GM23248 (cell line): ENCODE results near the gene WDR45. TPM values are rescaled to one million over a fixed set of nuclear protein-coding genes. Genes with fewer than 3 reads are reported as not detected.

ENCODE experiments used
- DNase-seq: peaks from one replicate; pipeline ENCODE4 v3.0.0-alpha.2; 2015
- H2AFZ ChIP-seq: fragments of 200-600 bp; sonication (generic); 2 replicates; pipeline ENCODE4 v1.6.1; 2016; ENCODE audit warnings: antibody characterized with exemption
- H3F3A ChIP-seq: fragments of 200-600 bp; sonication (generic); 2 replicates; pipeline ENCODE4 v1.6.1; 2016; ENCODE audit warnings: mild to moderate bottlenecking, antibody characterized with exemption, mixed run types; ENCODE audit not compliant: insufficient read depth
- H3K27ac ChIP-seq: fragments of 200-600 bp; sonication (generic); 2 replicates; pipeline ENCODE4 v1.5.1; 2016; ENCODE audit warnings: mild to moderate bottlenecking
- H3K27me3 ChIP-seq: fragments of 200-600 bp; sonication (generic); replicated peaks from 2 replicates; pipeline ENCODE4 v1.6.1; 2016; ENCODE audit warnings: mild to moderate bottlenecking; ENCODE audit not compliant: insufficient read depth
- H3K36me3 ChIP-seq: fragments of 200-600 bp; sonication (generic); 2 replicates; pipeline ENCODE4 v1.6.1; 2016; ENCODE audit warnings: low read depth, mild to moderate bottlenecking
- H3K4me1 ChIP-seq: fragments of 200-600 bp; sonication (generic); 2 replicates; pipeline ENCODE4 v1.6.1; 2016; ENCODE audit warnings: mild to moderate bottlenecking; ENCODE audit not compliant: insufficient read depth
- H3K4me2 ChIP-seq: fragments of 200-600 bp; sonication (generic); one replicate; pipeline ENCODE4 v1.6.1; 2016; ENCODE audit warnings: mild to moderate bottlenecking; ENCODE audit not compliant: unreplicated experiment
- H3K4me3 ChIP-seq: fragments of 200-600 bp; sonication (generic); 2 replicates; pipeline ENCODE4 v1.5.1; 2016; ENCODE audit warnings: mild to moderate bottlenecking
- H3K79me2 ChIP-seq: fragments of 200-600 bp; sonication (generic); 2 replicates; pipeline ENCODE4 v1.6.1; 2016; ENCODE audit warnings: mild to moderate bottlenecking; ENCODE audit not compliant: insufficient read depth
- H3K9ac ChIP-seq: fragments of 200-600 bp; sonication (generic); 2 replicates; pipeline ENCODE4 v1.6.1; 2016; ENCODE audit warnings: mild to moderate bottlenecking
- H3K9me2 ChIP-seq: fragments of 200-600 bp; sonication (generic); 2 replicates; pipeline ENCODE4 v1.6.1; 2016; ENCODE audit warnings: mixed run types, mild to moderate bottlenecking, moderate library complexity; ENCODE audit not compliant: insufficient read depth
- H3K9me3 ChIP-seq: fragments of 200-600 bp; sonication (generic); one replicate; pipeline ENCODE4 v1.6.1; 2017; ENCODE audit warnings: low read depth
- H4K20me1 ChIP-seq: fragments of 200-600 bp; sonication (generic); 2 replicates; pipeline ENCODE4 v1.6.0; 2016; ENCODE audit not compliant: insufficient read depth
- EZH2 ChIP-seq: fragments of 200-600 bp; sonication (generic); IDR thresholded peaks from 2 replicates; pipeline ENCODE4 v1.6.1; 2018; ENCODE audit warnings: antibody characterized with exemption, mild to moderate bottlenecking; ENCODE audit not compliant: insufficient read depth, poor library complexity, severe bottlenecking
- EZH2phosphoT487 ChIP-seq: fragments of 200-600 bp; sonication (generic); IDR thresholded peaks from 2 replicates; pipeline ENCODE4 v1.6.1; 2018; ENCODE audit warnings: antibody characterized with exemption, moderate library complexity, mild to moderate bottlenecking, low read depth; ENCODE audit not compliant: insufficient read depth
- WGBS, 2 experiments: methylation state at CpG; one replicate each; pipeline ENCODE4 v1.1.6; 2015 to 2017; ENCODE audit warnings: low lambda C conversion rate in 2 of 2, low coverage in 1 of 2; ENCODE audit errors: missing lambda C conversion rate in 2 of 2; 5-methylcytosine and 5-hydroxymethylcytosine counted together
- in situ Hi-C: fragments of 300-500 bp; cut with MboI; formaldehyde crosslinking; loops from 2 replicates; pipeline ENCODE4 v1.15.0; 2020
- polyA plus RNA-seq: library from polyadenylated mRNA; unstranded; fragments of >200 nt; fragmentation: Nextera tagmentation; extraction: Ambion mirVana; gene quantifications from 2 replicates; pipeline ENCODE4 v1.2.1, GENCODE V29; 2016
- total RNA-seq: library from RNA; depleted of rRNA; stranded (reverse); fragments of >200 nt; shearing (Covaris generic); gene quantifications from 2 replicates; pipeline ENCODE4 v1.2.3, GENCODE V29; 2014

Gene WDR45
- total and polyA plus RNA-seq, 2 experiments from 2014 or later = 78.5 to 103 TPM

DNA sequence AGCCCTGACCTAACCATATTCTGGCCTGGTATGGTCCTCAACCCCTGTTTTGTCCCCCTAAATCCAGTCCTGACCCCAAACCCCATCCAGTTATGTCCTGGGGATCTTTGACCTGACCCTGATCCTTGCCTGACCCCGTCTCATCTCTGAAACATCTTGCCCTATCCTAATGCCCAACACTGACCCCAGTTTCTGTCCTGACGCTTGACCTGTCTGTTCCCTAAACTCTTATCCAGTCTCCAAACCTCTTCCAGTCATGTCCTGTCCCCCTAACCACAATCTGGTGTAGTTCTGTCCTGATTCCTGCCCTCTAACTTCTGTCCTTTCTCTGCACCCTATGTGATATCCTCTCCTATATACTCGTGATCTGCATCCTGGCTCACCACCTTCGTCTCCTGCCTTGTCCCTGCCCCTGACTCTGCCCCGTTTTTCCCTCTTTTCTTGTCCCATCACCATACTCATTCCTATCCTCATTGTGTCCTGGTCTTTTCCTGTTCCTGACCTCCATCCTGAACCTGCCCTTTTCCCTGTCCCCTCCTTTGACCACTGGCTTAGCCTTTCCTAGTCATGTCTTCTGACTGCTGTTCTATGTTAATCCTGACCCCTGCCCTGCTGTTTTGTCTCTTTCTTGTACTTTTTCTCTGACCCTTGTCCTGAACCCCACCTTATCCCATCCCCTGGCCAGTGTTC, 25.5 kb downstream of the WDR45 start:
- Histone ChIP-seq H4K20me1 (no peaks in the 10 kb centered on the region), H3K27me3 (no peaks in the 10 kb centered on the region), H3K36me3 (no peaks in the 10 kb centered on the region), H3K4me2 (peak overlapping the region; percentile 48), H3K4me1 (no peaks in the 10 kb centered on the region), H3K9ac (peak overlapping the region; percentile 83), H3K9me3 (no peaks in the 10 kb centered on the region), H3K4me3 (peak overlapping the region; percentile 73), H3K79me2 (no peaks in the 10 kb centered on the region), H3K9me2 (no peaks in the 10 kb centered on the region), H3K27ac (no peak overlapping the region), H2AFZ (peak overlapping the region; percentile 68; the same call in 1 of the 2 replicates), H3F3A (no peaks in the 10 kb centered on the region)
- WGBS, 2 experiments = 60 to 75% methylated on average over 4 to 5 of the region's 5 CpGs
- no peak for DNase-seq
- in situ Hi-C loops = no loop called here
- TF ChIP-seq EZH2 (no peak), EZH2phosphoT487 (no peak)

- H3K4me1 ChIP-seq = no peaks in the 10 kb centered on the region
- no peaks in the 10 kb centered on the region for H3K9me2 ChIP-seq
- in situ Hi-C loops = no loop called here
- no peaks in the 10 kb centered on the region for H3K9me3 ChIP-seq
- peak overlapping the region; percentile 48 for H3K4me2 ChIP-seq
- DNase-seq = peak; percentile 63
- peak overlapping the region; percentile 83 for H3K9ac ChIP-seq
- H3F3A ChIP-seq = no peaks in the 10 kb centered on the region
- H4K20me1 ChIP-seq = no peaks in the 10 kb centered on the region
- H3K27me3 ChIP-seq = no peaks in the 10 kb centered on the region
- H2AFZ ChIP-seq = peak overlapping the region; percentile 68
- peak overlapping the region; percentile 73 for H3K4me3 ChIP-seq
- 0 to 5% methylated on average over 2 to 15 of the region's 79 CpGs for whole genome bisulfite sequencing, 2 experiments
- no peaks in the 10 kb centered on the region for H3K79me2 ChIP-seq
- no peak overlapping the region for H3K27ac ChIP-seq
- TF ChIP-seq EZH2 (no peak), EZH2phosphoT487 (no peak)
- no peaks in the 10 kb centered on the region for H3K36me3 ChIP-seq
Measured at GRCh38 chrX:49053223-49054072, 26.2 kb downstream of the WDR45 start.

DNA sequence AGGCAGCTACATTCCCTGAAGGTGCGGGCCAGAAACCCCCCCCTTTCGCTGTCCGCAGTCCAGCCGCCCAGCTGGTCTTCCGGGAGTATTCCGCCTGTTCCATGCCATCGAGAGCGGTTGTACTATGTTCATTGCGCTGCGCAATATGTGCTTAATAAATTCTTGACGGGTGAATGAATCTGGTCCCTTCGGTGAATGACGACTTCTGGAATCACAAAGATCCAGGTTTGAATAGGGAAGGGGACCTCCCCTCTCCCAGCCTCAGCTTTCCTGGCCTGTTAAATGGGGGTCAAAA, 35.8 kb downstream of the WDR45 start:
- in situ Hi-C loops = loop anchor here (25.0 kb wide), 1 partner anchor 107 kb away; no protein-coding TSS in a partner anchor
- TF ChIP-seq EZH2phosphoT487 (no peak), EZH2 (no peak)
- Histone ChIP-seq H3K9me3 (no peaks in the 10 kb centered on the region), H3K79me2 (peaks cover 33% of the 10 kb centered on the region), H3F3A (peaks cover 26% of the 10 kb centered on the region; the same call in 1 of the 2 replicates), H3K36me3 (no peaks in the 10 kb centered on the region), H3K27me3 (no peaks in the 10 kb centered on the region), H4K20me1 (no peaks in the 10 kb centered on the region), H2AFZ (peak overlapping the region; percentile 86), H3K4me3 (peak overlapping the region; percentile 62), H3K9ac (peak overlapping the region; percentile 56; the same call in 1 of the 2 replicates), H3K4me2 (peak overlapping the region; percentile 68), H3K9me2 (no peaks in the 10 kb centered on the region), H3K4me1 (peaks cover 5% of the 10 kb centered on the region; the same call in 1 of the 2 replicates), H3K27ac (peak overlapping the region; percentile 34; the same call in 1 of the 2 replicates)
- 0 to 5% methylated on average over 11 of the region's 13 CpGs for WGBS, 2 experiments
- DNase-seq = no peak

- Histone ChIP-seq H3K9me2 (no peaks in the 10 kb centered on the region), H3K4me1 (peaks cover 5% of the 10 kb centered on the region; the same call in 1 of the 2 replicates), H3K9me3 (no peaks in the 10 kb centered on the region), H3K79me2 (peaks cover 38% of the 10 kb centered on the region), H4K20me1 (no peaks in the 10 kb centered on the region), H3K4me2 (peak within 1 kb of the TSS; percentile 91), H3K9ac (peak within 1 kb of the TSS; percentile 99), H3K27ac (peak within 1 kb of the TSS; percentile 91), H3K36me3 (no peaks in the 10 kb centered on the region), H3K27me3 (no peaks in the 10 kb centered on the region), H3F3A (peaks cover 26% of the 10 kb centered on the region; the same call in 1 of the 2 replicates), H2AFZ (peak within 1 kb of the TSS; percentile 86), H3K4me3 (peak within 1 kb of the TSS; percentile 91)
- in situ Hi-C loops = loop anchor here (25.0 kb wide), 1 partner anchor 106 kb away; no protein-coding TSS in a partner anchor
- TF ChIP-seq EZH2 (no peak), EZH2phosphoT487 (no peak)
- 0% methylated on average over 5 to 32 of the region's 67 CpGs for WGBS, 2 experiments
- DNase-seq = peak; percentile 97
Measured at GRCh38 chrX:49043220-49043986, 36.3 kb downstream of the WDR45 start, which contains the start of gene TFE3. TSS of gene TFE3 (minus strand) at chrX:49043357. CDS start at chrX:49043226, 131 bp downstream.
